GM12873 (cell line): Measurements from ENCODE around the gene TBCCD1.
A peak's percentile ranks its signal among the peaks of the same experiment; 100 is the strongest.

ENCODE experiments used
- TF ChIP-seq, protein P1 (sequence below): IDR thresholded peaks from 2 replicates; pipeline ENCODE4 v1.5.1; 2012; ENCODE audit warnings: low read depth, mild to moderate bottlenecking, moderate library complexity, low read length, control low read depth; ENCODE audit not compliant: insufficient read depth; ENCODE audit errors: missing control alignments

TBCCD1 gene

DNA sequence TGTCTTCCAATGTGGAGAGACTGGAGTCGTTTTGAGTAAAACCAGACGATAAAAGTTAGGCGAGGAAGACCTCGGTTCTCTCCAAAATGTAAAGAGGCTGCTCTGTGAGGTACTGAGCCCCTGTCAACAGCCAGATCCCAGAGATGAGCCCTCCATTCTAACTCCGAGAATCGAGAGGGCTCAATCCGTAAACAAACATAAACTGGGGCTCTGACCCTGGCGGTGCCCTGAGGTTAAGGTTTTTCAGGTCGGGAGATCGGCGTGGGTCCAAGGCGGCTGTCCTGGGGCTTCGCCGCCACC, 417 bp downstream of the TBCCD1 start:
- TF ChIP-seq, protein P1, sequence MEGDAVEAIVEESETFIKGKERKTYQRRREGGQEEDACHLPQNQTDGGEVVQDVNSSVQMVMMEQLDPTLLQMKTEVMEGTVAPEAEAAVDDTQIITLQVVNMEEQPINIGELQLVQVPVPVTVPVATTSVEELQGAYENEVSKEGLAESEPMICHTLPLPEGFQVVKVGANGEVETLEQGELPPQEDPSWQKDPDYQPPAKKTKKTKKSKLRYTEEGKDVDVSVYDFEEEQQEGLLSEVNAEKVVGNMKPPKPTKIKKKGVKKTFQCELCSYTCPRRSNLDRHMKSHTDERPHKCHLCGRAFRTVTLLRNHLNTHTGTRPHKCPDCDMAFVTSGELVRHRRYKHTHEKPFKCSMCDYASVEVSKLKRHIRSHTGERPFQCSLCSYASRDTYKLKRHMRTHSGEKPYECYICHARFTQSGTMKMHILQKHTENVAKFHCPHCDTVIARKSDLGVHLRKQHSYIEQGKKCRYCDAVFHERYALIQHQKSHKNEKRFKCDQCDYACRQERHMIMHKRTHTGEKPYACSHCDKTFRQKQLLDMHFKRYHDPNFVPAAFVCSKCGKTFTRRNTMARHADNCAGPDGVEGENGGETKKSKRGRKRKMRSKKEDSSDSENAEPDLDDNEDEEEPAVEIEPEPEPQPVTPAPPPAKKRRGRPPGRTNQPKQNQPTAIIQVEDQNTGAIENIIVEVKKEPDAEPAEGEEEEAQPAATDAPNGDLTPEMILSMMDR, result peak; percentile 5

DNA sequence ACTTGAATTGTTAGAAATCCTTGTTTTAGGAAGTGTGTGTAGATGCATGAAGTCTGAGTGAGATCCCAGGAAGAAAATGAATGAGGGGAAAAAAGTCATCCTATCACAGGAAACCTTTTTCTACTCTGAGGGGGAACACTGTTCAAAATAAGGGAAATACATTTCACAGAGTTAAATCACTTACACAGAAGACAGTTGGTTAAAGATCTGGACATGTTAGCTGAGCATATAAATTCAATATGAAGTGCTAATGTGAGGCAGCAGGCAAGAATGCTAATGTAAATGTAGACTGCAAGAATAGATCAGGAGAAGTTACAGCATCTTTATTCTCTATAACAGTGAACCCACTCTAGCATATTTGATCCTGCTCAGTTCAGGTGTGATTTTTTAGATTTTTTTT, 2.6 kb downstream of the TBCCD1 start:
- TF ChIP-seq, protein P1, result no peak

DNA sequence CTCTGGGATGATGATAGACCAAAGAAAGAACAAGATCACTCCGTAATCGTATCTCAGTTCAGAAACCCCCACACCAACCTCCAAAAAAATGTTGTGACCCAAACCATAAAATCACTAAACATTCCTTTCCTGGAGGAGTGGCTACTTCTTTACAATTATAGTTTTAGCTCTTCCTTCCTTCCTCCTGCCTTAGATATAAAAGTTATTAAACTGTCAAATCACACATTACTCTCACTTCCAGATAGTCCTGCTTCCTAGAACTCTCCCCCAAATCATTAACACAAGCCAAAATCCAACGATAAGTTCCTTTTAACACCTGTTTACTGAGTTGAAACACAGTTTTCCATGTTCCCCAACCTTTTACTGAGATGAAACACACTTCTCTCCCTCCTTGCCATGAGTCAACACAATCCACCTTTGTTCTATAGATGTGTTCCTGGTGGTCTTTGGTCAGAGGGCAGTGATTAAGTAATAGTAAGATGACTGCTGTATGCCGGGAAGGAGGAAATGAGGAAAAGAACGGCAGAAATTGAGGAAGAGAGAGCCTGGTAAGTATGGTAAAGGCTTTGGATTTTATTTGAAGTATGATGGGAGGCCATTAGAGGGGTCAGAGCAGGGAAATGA, 14.6 kb downstream of the TBCCD1 start:
- TF ChIP-seq, protein P1, result no peak

DNA sequence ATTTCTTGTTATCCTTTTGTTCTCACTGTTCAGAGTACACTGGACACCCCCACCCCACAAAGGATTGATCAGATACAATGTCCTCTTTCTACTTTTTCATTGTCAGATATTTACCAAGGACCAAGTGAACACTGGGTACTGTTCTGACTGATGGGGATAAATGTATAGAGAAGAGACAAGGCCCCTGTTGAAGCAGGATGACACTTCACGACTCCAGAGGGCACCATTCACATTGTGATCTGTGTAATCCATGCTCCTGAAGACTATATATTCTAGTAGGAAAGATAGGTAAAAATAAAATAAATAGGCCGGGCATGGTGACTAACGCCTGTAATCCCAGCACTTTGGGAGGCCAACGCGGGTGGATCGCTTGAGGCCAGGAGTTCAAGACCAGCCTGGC, 15.8 kb downstream of the TBCCD1 start:
- TF ChIP-seq, protein P1, result no peak

DNA sequence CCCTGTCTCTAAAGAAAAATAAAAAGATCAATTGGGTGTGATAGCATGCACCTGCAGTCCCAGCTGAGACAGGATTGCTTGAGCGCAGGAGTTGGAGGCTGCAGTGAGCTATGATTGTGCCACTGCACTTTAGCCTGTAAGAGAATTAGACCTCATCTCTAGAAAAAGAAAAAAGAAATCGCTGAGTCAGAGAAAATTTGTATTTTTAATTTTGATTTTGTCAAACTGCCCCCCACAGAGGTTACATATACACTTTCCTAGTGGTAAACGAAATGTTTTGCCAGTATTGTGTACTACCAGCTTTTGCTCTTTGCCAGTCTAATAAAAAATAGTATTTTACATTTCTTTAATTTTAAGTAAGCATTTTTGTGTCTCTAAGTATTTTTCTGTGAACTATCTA, 17.6 kb downstream of the TBCCD1 start:
- TF ChIP-seq, protein P1, result no peak

DNA sequence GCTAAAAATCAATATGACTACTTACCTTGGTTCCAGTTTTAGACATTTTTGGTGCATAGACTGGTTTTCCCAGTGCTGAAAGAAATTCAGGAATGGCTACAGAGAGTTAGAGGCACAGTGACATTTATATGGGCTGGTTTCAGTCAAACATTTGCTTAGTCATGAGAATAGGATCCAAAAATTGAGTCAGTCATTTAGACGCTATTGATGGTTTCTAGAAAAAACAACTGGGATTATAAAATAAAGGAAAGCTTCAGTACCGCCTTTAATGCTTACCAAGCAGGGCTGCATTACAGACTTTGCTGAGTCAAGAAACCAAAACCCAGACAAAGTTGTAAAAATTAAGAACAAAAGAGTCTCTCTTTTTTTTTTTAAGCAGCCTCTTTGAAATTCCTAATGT, 22.9 kb downstream of the TBCCD1 start, which contains the start of gene CRYGS:
CRYGS (minus strand) TSS at position 100 of the 400 bp plus-strand sequence; CDS start at position 46, 54 bp downstream.
- TF ChIP-seq, protein P1, result no peak

DNA sequence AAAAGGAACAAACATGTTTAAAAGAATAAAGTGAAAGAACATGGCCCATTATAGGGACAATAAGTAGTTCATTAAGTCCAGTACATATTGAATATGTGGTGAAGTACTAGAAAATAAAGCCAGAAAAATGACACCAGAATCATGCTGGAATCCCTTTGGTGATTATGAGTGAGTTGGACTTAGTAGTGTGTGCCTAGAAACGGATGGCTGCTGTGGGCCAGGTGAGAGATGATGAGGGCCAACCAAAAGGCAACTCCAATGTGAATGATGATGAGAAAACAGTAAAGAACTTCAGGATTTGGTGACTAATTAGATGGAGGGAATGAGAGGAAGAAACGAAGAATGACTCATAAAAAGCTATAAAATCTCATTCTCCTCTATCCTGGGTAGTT, 26.3 kb downstream of the TBCCD1 start:
- TF ChIP-seq, protein P1, result no peak
